Measurements from ENCODE around the gene TUT4. TPM values are rescaled to one million over a fixed set of nuclear protein-coding genes. Genes with fewer than 3 reads are reported as not detected.

Gene TUT4
- polyA plus RNA-seq, 1 donor from 2014 or later, result 84.1 TPM

GRCh38 chr1:52504720-52505119 is 48.2 kb downstream of the TUT4 start:
- H4K20me1 ChIP-seq (ENCODE audit: insufficient read depth), result no peaks in the 10 kb centered on the region
- no peaks in the 10 kb centered on the region for H3K9me3 ChIP-seq (ENCODE audit: low read length)
- peaks cover under 1% of the 10 kb centered on the region for H3K79me2 ChIP-seq (replicated peaks; ENCODE audit: insufficient read depth, low read length)
- no peaks in the 10 kb centered on the region for H3K9me2 ChIP-seq (ENCODE audit: insufficient read depth, low read length)
- H2AFZ ChIP-seq (ENCODE audit: low read depth, low read length), result no peak overlapping the region
- TF ChIP-seq MXI1 (conservative IDR thresholded peaks at IDR 0.05; ENCODE audit: poor library complexity, severe bottlenecking) (no peak), TAF1 (IDR thresholded peaks at IDR 0.05; ENCODE audit: low read depth) (no peak), EZH2 (IDR thresholded peaks at IDR 0.05; ENCODE audit: borderline replicate concordance, insufficient read depth, low read length, poor library complexity, severe bottlenecking) (no peak), SMC3 (conservative IDR thresholded peaks at IDR 0.05; ENCODE audit: poor library complexity) (no peak), POLR2AphosphoS5 (IDR thresholded peaks at IDR 0.05) (no peak), EP300 (conservative IDR thresholded peaks at IDR 0.05; ENCODE audit: poor library complexity, severe bottlenecking) (no peak)
- TF ChIP-seq, protein P1, sequence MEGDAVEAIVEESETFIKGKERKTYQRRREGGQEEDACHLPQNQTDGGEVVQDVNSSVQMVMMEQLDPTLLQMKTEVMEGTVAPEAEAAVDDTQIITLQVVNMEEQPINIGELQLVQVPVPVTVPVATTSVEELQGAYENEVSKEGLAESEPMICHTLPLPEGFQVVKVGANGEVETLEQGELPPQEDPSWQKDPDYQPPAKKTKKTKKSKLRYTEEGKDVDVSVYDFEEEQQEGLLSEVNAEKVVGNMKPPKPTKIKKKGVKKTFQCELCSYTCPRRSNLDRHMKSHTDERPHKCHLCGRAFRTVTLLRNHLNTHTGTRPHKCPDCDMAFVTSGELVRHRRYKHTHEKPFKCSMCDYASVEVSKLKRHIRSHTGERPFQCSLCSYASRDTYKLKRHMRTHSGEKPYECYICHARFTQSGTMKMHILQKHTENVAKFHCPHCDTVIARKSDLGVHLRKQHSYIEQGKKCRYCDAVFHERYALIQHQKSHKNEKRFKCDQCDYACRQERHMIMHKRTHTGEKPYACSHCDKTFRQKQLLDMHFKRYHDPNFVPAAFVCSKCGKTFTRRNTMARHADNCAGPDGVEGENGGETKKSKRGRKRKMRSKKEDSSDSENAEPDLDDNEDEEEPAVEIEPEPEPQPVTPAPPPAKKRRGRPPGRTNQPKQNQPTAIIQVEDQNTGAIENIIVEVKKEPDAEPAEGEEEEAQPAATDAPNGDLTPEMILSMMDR (IDR thresholded peaks at IDR 0.05; ENCODE audit: poor library complexity, severe bottlenecking), result no peak
- TF ChIP-seq, protein P2, sequence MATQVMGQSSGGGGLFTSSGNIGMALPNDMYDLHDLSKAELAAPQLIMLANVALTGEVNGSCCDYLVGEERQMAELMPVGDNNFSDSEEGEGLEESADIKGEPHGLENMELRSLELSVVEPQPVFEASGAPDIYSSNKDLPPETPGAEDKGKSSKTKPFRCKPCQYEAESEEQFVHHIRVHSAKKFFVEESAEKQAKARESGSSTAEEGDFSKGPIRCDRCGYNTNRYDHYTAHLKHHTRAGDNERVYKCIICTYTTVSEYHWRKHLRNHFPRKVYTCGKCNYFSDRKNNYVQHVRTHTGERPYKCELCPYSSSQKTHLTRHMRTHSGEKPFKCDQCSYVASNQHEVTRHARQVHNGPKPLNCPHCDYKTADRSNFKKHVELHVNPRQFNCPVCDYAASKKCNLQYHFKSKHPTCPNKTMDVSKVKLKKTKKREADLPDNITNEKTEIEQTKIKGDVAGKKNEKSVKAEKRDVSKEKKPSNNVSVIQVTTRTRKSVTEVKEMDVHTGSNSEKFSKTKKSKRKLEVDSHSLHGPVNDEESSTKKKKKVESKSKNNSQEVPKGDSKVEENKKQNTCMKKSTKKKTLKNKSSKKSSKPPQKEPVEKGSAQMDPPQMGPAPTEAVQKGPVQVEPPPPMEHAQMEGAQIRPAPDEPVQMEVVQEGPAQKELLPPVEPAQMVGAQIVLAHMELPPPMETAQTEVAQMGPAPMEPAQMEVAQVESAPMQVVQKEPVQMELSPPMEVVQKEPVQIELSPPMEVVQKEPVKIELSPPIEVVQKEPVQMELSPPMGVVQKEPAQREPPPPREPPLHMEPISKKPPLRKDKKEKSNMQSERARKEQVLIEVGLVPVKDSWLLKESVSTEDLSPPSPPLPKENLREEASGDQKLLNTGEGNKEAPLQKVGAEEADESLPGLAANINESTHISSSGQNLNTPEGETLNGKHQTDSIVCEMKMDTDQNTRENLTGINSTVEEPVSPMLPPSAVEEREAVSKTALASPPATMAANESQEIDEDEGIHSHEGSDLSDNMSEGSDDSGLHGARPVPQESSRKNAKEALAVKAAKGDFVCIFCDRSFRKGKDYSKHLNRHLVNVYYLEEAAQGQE (IDR thresholded peaks at IDR 0.05; ENCODE audit: borderline replicate concordance), result no peak
- H3F3A ChIP-seq (ENCODE audit: insufficient read depth, low read length, poor library complexity, severe bottlenecking), result no peaks in the 10 kb centered on the region
- no peaks in the 10 kb centered on the region for H3K36me3 ChIP-seq (ENCODE audit: insufficient read depth, low read length)
- H3K27ac ChIP-seq (ENCODE audit: low read length), result no peak overlapping the region
- no peak overlapping the region for H3K4me3 ChIP-seq (ENCODE audit: low read length)
- H3K9ac ChIP-seq (ENCODE audit: low read length), result no peak overlapping the region
- no peak overlapping the region for H3K4me2 ChIP-seq (ENCODE audit: low read length)
- H3K27me3 ChIP-seq (ENCODE audit: insufficient read depth, low read depth, low read length), result no peaks in the 10 kb centered on the region

GRCh38 chr1:52503706-52504105 is 49.2 kb downstream of the TUT4 start:
- no peaks in the 10 kb centered on the region for H3K9me2 ChIP-seq (ENCODE audit: insufficient read depth, low read length)
- no peaks in the 10 kb centered on the region for H3K79me2 ChIP-seq (replicated peaks; ENCODE audit: insufficient read depth, low read length)
- no peaks in the 10 kb centered on the region for H3F3A ChIP-seq (ENCODE audit: insufficient read depth, low read length, poor library complexity, severe bottlenecking)
- no peak overlapping the region for H3K4me3 ChIP-seq (ENCODE audit: low read length)
- no peaks in the 10 kb centered on the region for H3K36me3 ChIP-seq (ENCODE audit: insufficient read depth, low read length)
- H3K9ac ChIP-seq (ENCODE audit: low read length), result no peak overlapping the region
- H3K27ac ChIP-seq (ENCODE audit: low read length), result no peak overlapping the region
- no peak overlapping the region for H2AFZ ChIP-seq (ENCODE audit: low read depth, low read length)
- TF ChIP-seq, protein P1 (IDR thresholded peaks at IDR 0.05; ENCODE audit: poor library complexity, severe bottlenecking), result no peak
- no peak for TF ChIP-seq POLR2AphosphoS5 (IDR thresholded peaks at IDR 0.05)
- no peak for TF ChIP-seq RAD21 (conservative IDR thresholded peaks at IDR 0.05)
- TF ChIP-seq, protein P2 (IDR thresholded peaks at IDR 0.05; ENCODE audit: borderline replicate concordance), result no peak
- no peak for TF ChIP-seq EP300 (conservative IDR thresholded peaks at IDR 0.05; ENCODE audit: poor library complexity, severe bottlenecking)
- no peak for TF ChIP-seq SMC3 (conservative IDR thresholded peaks at IDR 0.05; ENCODE audit: poor library complexity)
- no peak for TF ChIP-seq TAF1 (IDR thresholded peaks at IDR 0.05; ENCODE audit: low read depth)
- no peak for TF ChIP-seq EZH2 (IDR thresholded peaks at IDR 0.05; ENCODE audit: borderline replicate concordance, insufficient read depth, low read length, poor library complexity, severe bottlenecking)
- no peak for TF ChIP-seq MXI1 (conservative IDR thresholded peaks at IDR 0.05; ENCODE audit: poor library complexity, severe bottlenecking)
- no peaks in the 10 kb centered on the region for H3K27me3 ChIP-seq (ENCODE audit: insufficient read depth, low read depth, low read length)
- no peaks in the 10 kb centered on the region for H4K20me1 ChIP-seq (ENCODE audit: insufficient read depth)
- H3K4me2 ChIP-seq (ENCODE audit: low read length), result no peak overlapping the region
- no peaks in the 10 kb centered on the region for H3K9me3 ChIP-seq (ENCODE audit: low read length)
